ENCODE data around the gene CHML. TPM values are rescaled to one million over a fixed set of nuclear protein-coding genes. Genes with fewer than 3 reads are reported as not detected.

Gene CHML
- total and polyA plus RNA-seq, 10 of the 15 experiments (the other 5 are each of a cell fraction or from before 2014, with no cell fraction given) = 2.0 to 15.5 (median 6.0) TPM

GRCh38 chr1:241635556-241636152 is 4.5 kb downstream of the CHML start (continued):
- no peak for TF ChIP-seq RELA (IDR thresholded peaks at IDR 0.05; ENCODE audit: borderline replicate concordance, partially characterized antibody)
- no peak for TF ChIP-seq SMAD1 (IDR thresholded peaks at IDR 0.05; ENCODE audit: low read depth, partially characterized antibody)
- no peak for TF ChIP-seq NR2F1 (conservative IDR thresholded peaks at IDR 0.05)
- TF ChIP-seq NFIC (IDR thresholded peaks at IDR 0.05; ENCODE audit: low read depth, low read length) = 0 out of 2 replicates have a peak, but pooled peaks have one; percentile 33
- TF ChIP-seq TBL1XR1 (IDR thresholded peaks at IDR 0.05; ENCODE audit: low read depth, low read length) = no peak
- TF ChIP-seq POLR2A (IDR thresholded peaks at IDR 0.05; ENCODE audit: low read depth, low read length) = no peak
- TF ChIP-seq CREB1 (IDR thresholded peaks at IDR 0.05; ENCODE audit: low read depth) = no peak
- no peak for TF ChIP-seq MTA3 (IDR thresholded peaks at IDR 0.05; ENCODE audit: borderline replicate concordance, low read length)
- 0 out of 2 replicates have a peak, but pooled peaks have one; percentile 8 for TF ChIP-seq TCF12 (IDR thresholded peaks at IDR 0.05; ENCODE audit: low read depth, low read length)

GRCh38 chr1:241632987-241633386 is 7.2 kb downstream of the CHML start:
- Histone ChIP-seq H3K27ac (ENCODE audit: control insufficient read depth, insufficient read depth) (no peak overlapping the region), H3K9me3 (replicated peaks; ENCODE audit: control insufficient read depth, insufficient read depth, low read length) (no peaks in the 10 kb centered on the region), H3K9ac (ENCODE audit: control insufficient read depth, insufficient read depth, low read length) (no peak overlapping the region), H3K36me3 (ENCODE audit: control insufficient read depth in 2 of 2, insufficient read depth in 2 of 2, low read length in 1 of 2) (no peaks in the 10 kb centered on the region; a peak in 1 of 4 replicates), H3K79me2 (ENCODE audit: control insufficient read depth, insufficient read depth, low read length) (peaks cover 21% of the 10 kb centered on the region), H3K4me1 (ENCODE audit: control insufficient read depth, insufficient read depth, low read length) (peaks cover 5% of the 10 kb centered on the region), H2AFZ (ENCODE audit: control insufficient read depth, low read depth, low read length) (no peak overlapping the region), H3K4me3 (no peak overlapping the region), H4K20me1 (ENCODE audit: control insufficient read depth, insufficient read depth) (no peaks in the 10 kb centered on the region), H3K4me2 (ENCODE audit: control insufficient read depth, insufficient read depth) (no peak overlapping the region), H3K27me3 (replicated peaks in 1 of 2; ENCODE audit: control insufficient read depth in 2 of 2, insufficient read depth in 2 of 2, low read length in 1 of 2) (no peaks in the 10 kb centered on the region)
- ChIA-PET POLR2A (no interaction called here), SMC1A (ENCODE audit: uncharacterized antibody, unreplicated experiment) (interaction anchor here (0.7 kb wide), 1 partner anchor 151 kb away, joined by 3 read pairs; no protein-coding TSS in a partner anchor), RAD21 (ENCODE audit: unreplicated experiment) (no interaction called here), CTCF (interaction anchor here (1.3 to 2.5 kb wide), 3 partner anchors 9 to 202 kb away, joined by 3 to 10 read pairs (median 4); no protein-coding TSS in a partner anchor)
- TF ChIP-seq RB1 (IDR thresholded peaks at IDR 0.05; ENCODE audit: borderline replicate concordance) = no peak
- TF ChIP-seq ZNF622 (IDR thresholded peaks at IDR 0.05) = no peak
- TF ChIP-seq BCL11A (IDR thresholded peaks at IDR 0.05; ENCODE audit: low read depth, low read length) = no peak
- TF ChIP-seq SMAD5 (IDR thresholded peaks at IDR 0.05; ENCODE audit: low read depth) = no peak
- no peak for TF ChIP-seq ZNF207 (IDR thresholded peaks at IDR 0.05; ENCODE audit: borderline replicate concordance)
- no peak for TF ChIP-seq ZNF274 (IDR thresholded peaks at IDR 0.05; ENCODE audit: insufficient read depth, insufficient read length)
- no peak for TF ChIP-seq POLR2AphosphoS2 (IDR thresholded peaks at IDR 0.05; ENCODE audit: low read depth, low read length)
- no peak for TF ChIP-seq BRCA1 (IDR thresholded peaks at IDR 0.05; ENCODE audit: low read depth, low read length)
- no peak for TF ChIP-seq CREB1 (IDR thresholded peaks at IDR 0.05; ENCODE audit: low read depth)
- TF ChIP-seq NFYA (IDR thresholded peaks at IDR 0.05; ENCODE audit: borderline replicate concordance, low read depth, low read length) = no peak
- TF ChIP-seq ZZZ3 (IDR thresholded peaks at IDR 0.05; ENCODE audit: control insufficient read depth, insufficient read length, low read depth) = no peak
- no peak for TF ChIP-seq TCF12 (IDR thresholded peaks at IDR 0.05; ENCODE audit: low read depth, low read length)
- TF ChIP-seq IKZF1 (conservative IDR thresholded peaks at IDR 0.05) = no peak
- no peak for TF ChIP-seq EZH2 (IDR thresholded peaks at IDR 0.05; ENCODE audit: borderline replicate concordance, control insufficient read depth, low read depth, low read length)
- ATAC-seq (no peak), DNase-seq (ENCODE audit: low read depth, low spot score) (no peak), FAIRE-seq (no peak)
- intact Hi-C loops (cut with micrococcal nuclease; ENCODE audit: unreplicated experiment) (no loop called here), in situ Hi-C loops (cut with MboI) (no loop called here)
- no TSS peak for BruUV-seq (replicated peaks)
- WGBS (ENCODE audit: insufficient coverage, insufficient replicate concordance, low lambda C conversion rate, missing lambda C conversion rate) = 97% methylated on average over 3 of the region's 3 CpGs

All from GM12878 (cell line).